Right atrium auricular region (tissue), 2 donors: ENCODE results near the gene REV3L. TPM values are rescaled to one million over a fixed set of nuclear protein-coding genes. Genes with fewer than 3 reads are reported as not detected.

Experiments
- DNase-seq: peaks from one replicate; pipeline ENCODE4 v3.0.0-alpha.2; 2019; ENCODE audit warnings: low spot score
- H3K27ac ChIP-seq, 2 donors: fragments of 200-600 bp; sonication (generic); 1 replicate in 1 of 2; 2 replicates in 1 of 2; pipeline ENCODE4 v1.5.1; 2016 to 2019
- H3K27me3 ChIP-seq, 2 donors: fragments of 200-600 bp; sonication (generic); one replicate each; pipeline versions ENCODE4 v1.5.1 to v1.6.0; 2017 to 2019
- H3K36me3 ChIP-seq: fragments of 200-600 bp; sonication (generic); one replicate; pipeline ENCODE4 v1.5.1; 2016
- H3K4me1 ChIP-seq, 2 donors: fragments of 200-600 bp; sonication (generic); one replicate each; pipeline versions ENCODE4 v1.5.1 to v1.6.0; 2017 to 2019
- H3K4me3 ChIP-seq, 2 donors: fragments of 200-600 bp; sonication (generic); 1 replicate in 1 of 2; 2 replicates in 1 of 2; pipeline ENCODE4 v1.5.1; 2017 to 2019; ENCODE audit warnings: mild to moderate bottlenecking in 1 of 2, moderate library complexity in 1 of 2
- H3K9me3 ChIP-seq, 2 donors: fragments of 200-600 bp; sonication (generic); one replicate each; pipeline ENCODE4 v1.5.1; 2019
- total RNA-seq, 2 donors: library from RNA; depleted of rRNA; stranded (reverse); fragments of >200 nt; gene quantifications; one replicate each; pipeline ENCODE4 v1.1.0, GENCODE V29; 2016
- TF ChIP-seq, protein P1 (sequence below), 2 donors: fragments of 200-600 bp; sonication (generic); IDR thresholded peaks; one replicate each; pipeline ENCODE4 v1.5.1; 2019; ENCODE audit warnings: antibody characterized with exemption in 2 of 2

The REV3L gene
- total RNA-seq, 2 donors from 2014 or later = 14.5 to 34.2 TPM

DNA sequence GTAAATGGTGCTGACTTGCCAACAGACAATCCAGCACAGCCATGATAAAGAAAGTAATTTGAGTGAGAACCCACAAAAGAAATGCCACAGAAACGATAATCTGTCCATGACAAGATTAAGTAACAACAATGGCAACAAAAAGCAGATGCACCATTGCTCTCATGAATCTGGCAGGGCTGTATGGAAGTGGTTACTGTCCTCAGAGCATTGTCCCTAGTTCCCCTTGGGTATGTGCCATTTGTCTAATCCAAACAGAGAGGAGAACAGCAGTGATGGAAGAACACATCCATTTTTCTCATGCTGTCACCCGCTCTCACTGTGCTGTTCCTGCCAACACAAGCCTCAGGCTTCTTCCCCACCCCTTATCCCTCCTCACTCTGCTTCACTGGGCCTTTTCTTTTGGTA lies 65.8 kb downstream of the REV3L start:
- DNase-seq = no peak
- H3K36me3 ChIP-seq = no peaks in the 10 kb centered on the region
- H3K4me1 ChIP-seq = peaks cover 0 to 27% of the 10 kb centered on the region in 2 donors
- no peaks in the 10 kb centered on the region for H3K27me3 ChIP-seq
- H3K4me3 ChIP-seq = no peak overlapping the region
- no peaks in the 10 kb centered on the region for H3K9me3 ChIP-seq
- peak overlapping the region in 1 of 2 donors; percentile 5 for H3K27ac ChIP-seq
- TF ChIP-seq, protein P1, sequence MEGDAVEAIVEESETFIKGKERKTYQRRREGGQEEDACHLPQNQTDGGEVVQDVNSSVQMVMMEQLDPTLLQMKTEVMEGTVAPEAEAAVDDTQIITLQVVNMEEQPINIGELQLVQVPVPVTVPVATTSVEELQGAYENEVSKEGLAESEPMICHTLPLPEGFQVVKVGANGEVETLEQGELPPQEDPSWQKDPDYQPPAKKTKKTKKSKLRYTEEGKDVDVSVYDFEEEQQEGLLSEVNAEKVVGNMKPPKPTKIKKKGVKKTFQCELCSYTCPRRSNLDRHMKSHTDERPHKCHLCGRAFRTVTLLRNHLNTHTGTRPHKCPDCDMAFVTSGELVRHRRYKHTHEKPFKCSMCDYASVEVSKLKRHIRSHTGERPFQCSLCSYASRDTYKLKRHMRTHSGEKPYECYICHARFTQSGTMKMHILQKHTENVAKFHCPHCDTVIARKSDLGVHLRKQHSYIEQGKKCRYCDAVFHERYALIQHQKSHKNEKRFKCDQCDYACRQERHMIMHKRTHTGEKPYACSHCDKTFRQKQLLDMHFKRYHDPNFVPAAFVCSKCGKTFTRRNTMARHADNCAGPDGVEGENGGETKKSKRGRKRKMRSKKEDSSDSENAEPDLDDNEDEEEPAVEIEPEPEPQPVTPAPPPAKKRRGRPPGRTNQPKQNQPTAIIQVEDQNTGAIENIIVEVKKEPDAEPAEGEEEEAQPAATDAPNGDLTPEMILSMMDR (IDR thresholded peaks at IDR 0.05) = no peak

DNA sequence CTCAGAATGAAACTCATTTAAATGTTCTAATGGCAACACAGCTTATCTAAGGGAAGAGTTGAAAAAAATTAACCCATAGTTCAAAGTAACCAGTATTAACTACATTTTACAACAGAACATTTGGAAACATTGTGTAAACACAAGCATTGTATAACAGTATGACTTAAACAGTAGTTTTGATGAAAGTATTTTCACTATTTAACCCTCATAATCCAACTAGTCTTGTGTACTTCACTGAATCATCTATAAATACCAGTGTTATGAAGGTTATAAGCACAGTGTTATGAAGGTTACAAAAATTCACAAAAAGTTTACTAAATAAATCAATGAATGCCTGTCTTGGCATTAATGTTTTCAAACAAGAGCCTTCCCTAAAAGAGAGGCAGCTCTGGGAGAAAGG lies 66.5 kb downstream of the REV3L start:
- TF ChIP-seq, protein P1 (IDR thresholded peaks at IDR 0.05) = no peak
- peaks cover 0 to 27% of the 10 kb centered on the region in 2 donors for H3K4me1 ChIP-seq

DNA sequence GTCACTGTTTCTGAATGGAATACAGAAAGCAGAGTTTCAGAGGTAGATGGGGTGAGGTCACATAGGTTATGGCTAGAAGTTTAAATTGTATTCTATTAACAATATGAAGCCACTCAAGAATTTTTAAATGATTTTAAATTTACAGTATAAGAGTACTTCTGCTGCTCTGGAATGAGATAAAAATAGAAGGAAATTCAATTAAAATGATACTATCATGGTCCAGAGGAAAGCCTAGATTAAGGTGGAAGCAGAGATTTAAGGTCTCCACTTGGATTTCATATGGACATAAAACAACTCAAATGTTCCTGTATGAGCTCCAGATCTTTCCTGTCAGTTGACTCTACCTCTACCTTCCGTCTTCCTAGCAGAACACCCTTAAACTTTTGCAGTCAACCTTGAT lies 68.6 kb downstream of the REV3L start:
- Histone ChIP-seq H3K27me3 (no peaks in the 10 kb centered on the region), H3K9me3 (no peaks in the 10 kb centered on the region), H3K36me3 (peaks cover 11% of the 10 kb centered on the region), H3K27ac (no peak overlapping the region), H3K4me3 (no peak overlapping the region), H3K4me1 (peaks cover 0 to 27% of the 10 kb centered on the region in 2 donors)
- TF ChIP-seq, protein P1 (IDR thresholded peaks at IDR 0.05) = no peak
- no peak for DNase-seq

More for the DNA sequence above, 66.5 kb downstream of the REV3L start:
- no peak overlapping the region for H3K4me3 ChIP-seq
- H3K27ac ChIP-seq = no peak overlapping the region
- H3K27me3 ChIP-seq = no peaks in the 10 kb centered on the region
- H3K36me3 ChIP-seq = no peaks in the 10 kb centered on the region
- H3K9me3 ChIP-seq = no peaks in the 10 kb centered on the region
- DNase-seq = no peak

DNA sequence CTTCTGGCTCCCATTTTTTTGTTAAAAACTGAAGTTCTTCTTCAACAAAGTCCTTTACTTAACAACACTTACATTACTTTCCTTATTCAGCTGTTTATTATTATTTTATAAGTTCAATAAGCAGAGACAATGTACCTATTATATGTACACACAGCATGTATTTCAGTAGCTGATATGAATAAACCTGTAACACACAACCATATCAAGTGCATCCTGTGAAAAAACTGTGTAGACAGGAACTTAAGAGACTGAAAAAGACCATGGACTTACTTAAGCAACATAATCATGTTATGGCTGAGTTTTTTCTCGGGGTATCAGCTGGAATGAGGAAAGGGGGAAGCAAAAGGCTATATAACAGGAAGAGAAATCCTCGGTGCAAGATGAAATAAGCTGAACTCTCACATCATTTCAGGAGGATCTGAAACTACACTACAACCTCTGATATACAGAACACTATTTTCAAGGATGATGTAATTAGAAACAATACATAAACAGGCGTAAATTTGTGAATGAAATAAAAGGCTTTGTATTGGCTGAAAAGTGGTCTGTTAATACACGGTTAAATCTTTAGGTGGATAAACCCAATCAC lies 70.9 kb downstream of the REV3L start:
- Histone ChIP-seq H3K27me3 (no peaks in the 10 kb centered on the region), H3K9me3 (no peaks in the 10 kb centered on the region), H3K27ac (no peak overlapping the region), H3K4me1 (peaks cover 0 to 10% of the 10 kb centered on the region in 2 donors), H3K4me3 (no peak overlapping the region), H3K36me3 (peaks cover 22% of the 10 kb centered on the region)
- TF ChIP-seq, protein P1 (IDR thresholded peaks at IDR 0.05) = no peak
- DNase-seq = no peak

DNA sequence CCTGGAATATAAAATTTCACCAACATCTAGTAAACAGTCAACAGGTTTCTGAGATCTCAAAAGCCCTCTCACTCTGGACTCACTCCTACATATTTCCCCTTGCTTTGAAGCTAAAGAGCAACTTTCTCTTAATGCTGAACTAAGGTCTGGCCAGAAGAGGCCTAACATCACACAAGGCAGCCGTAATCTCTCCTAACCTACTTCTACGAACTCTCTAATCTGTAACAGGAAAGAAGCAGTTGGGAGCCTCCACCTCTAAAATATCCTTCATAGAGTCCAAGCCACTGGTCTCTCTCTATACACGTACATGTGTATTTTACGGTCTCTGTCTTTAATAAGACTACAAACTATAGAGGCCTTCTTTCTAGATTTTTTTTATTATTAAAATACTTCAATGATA lies 72.0 kb downstream of the REV3L start:
- H3K36me3 ChIP-seq = peaks cover 22% of the 10 kb centered on the region

More for the DNA sequence above, 72.0 kb downstream of the REV3L start:
- Histone ChIP-seq H3K9me3 (no peaks in the 10 kb centered on the region), H3K4me3 (no peak overlapping the region), H3K27ac (no peak overlapping the region), H3K27me3 (no peaks in the 10 kb centered on the region), H3K4me1 (no peaks in the 10 kb centered on the region)
- TF ChIP-seq, protein P1 (IDR thresholded peaks at IDR 0.05) = no peak
- no peak for DNase-seq
